ENCODE measurements around the gene POLR3G.

POLR3G gene

GRCh38 chr5:90518661-90519060, 44.0 kb downstream of the POLR3G start:
- in situ Hi-C loops (cut with MboI; ENCODE audit: low sequenced_read_pairs, unreplicated experiment), result no loop called here
- DNase-seq (ENCODE audit: low spot score), result no peak
- no peak for TF ChIP-seq CTCF (IDR thresholded peaks at IDR 0.05; ENCODE audit: borderline replicate concordance, control extremely low read depth, extremely low read depth, insufficient read depth, missing control alignments)

DNA sequence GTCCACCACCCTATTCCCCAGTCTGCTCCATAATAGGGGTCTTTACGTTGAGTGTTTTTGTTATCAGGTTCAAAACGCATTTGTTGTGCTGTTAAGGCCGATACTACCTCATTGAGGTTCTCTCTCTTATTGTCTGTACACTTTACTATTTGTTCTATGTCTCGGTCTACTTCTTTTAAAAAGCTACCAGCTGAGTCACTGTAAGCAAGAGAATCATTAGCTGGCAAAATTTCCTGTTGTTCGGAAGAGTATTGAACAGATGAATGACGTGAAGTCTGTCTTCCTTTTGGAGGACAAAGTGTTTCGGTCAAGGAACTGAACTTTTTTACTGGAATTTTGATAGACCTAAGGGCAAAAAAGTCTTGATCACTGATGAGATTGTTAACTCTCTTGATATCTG, 44.4 kb downstream of the POLR3G start:
- no peak for TF ChIP-seq CTCF (IDR thresholded peaks at IDR 0.05; ENCODE audit: borderline replicate concordance, control extremely low read depth, extremely low read depth, insufficient read depth, missing control alignments)
- in situ Hi-C loops (cut with MboI; ENCODE audit: low sequenced_read_pairs, unreplicated experiment), result no loop called here
- DNase-seq (ENCODE audit: low spot score), result no peak

DNA sequence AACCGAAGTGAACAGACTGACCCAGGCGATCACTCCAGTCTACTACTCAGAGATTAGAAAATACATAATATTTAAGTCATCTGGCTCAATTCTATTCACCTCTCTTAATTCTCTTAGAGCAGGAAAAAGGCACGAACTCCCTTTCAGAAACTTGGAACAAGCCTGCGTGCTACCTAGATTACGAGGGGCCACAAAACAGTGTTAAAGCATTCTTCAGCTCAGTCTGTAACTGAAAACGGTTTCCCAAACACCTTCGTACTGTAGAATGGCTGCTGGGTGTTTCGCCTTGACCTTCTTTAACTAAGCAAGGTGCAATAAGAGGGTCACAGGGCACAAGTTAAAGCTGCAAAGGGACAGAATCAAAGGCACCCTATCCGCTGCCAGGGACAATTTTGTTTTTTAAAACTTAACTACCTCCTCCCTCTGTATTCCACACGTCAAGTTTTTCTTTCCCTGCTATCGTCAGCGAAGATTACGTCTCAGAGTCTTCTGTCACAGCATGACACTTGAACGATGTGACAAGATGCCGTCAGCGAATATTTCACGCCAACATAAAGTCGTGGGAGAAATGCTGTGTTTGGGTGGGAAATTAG, 54.0 kb downstream of the POLR3G start:
- DNase-seq (ENCODE audit: low spot score), result no peak
- TF ChIP-seq CTCF (IDR thresholded peaks at IDR 0.05; ENCODE audit: borderline replicate concordance, control extremely low read depth, extremely low read depth, insufficient read depth, missing control alignments), result no peak
- in situ Hi-C loops (cut with MboI; ENCODE audit: low sequenced_read_pairs, unreplicated experiment), result no loop called here

DNA sequence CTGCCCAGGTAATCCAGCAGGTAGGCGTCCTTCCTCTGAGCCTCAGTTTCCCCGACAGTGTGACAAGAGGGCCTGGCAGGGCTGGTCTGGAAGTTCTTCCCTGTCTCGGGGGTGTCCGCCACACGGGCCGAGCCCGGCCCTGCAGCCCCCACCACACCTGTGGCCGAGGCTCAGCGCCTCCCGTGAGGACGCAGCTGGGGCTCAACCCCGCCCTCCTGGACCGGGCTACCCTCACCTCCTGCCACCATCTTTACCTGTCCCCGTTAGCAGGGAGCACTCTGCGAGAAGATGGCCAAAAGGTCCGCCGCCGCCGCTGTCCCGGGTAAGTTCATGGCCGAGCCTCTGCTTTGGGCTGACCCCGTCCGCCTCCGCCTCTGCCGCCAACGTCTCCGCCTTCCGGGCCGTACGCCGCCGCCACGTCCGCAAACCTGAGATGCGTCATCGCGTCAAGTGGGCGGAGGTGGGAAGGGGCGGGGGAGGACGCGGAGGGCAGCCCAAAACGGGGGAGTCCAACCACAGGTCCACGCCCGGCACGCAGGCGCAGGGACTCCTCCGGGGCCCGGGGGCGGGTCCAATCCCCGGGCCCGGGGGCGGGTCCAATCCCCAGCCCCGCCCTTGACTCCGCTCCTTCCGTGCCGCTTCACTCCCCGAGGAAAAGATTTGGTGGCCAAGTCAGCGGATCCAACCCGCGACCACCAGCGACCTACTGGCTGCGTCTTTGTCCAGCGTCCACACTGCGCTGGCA, 54.7 kb downstream of the POLR3G start, which contains the start of gene LYSMD3:
Gene LYSMD3 (minus strand): TSS at position 391 of the 745 bp plus-strand sequence. CDS start 4,295 bp downstream, outside the sequence.
- no peak for TF ChIP-seq CTCF (IDR thresholded peaks at IDR 0.05; ENCODE audit: borderline replicate concordance, control extremely low read depth, extremely low read depth, insufficient read depth, missing control alignments)
- in situ Hi-C loops (cut with MboI; ENCODE audit: low sequenced_read_pairs, unreplicated experiment), result no loop called here
- DNase-seq (ENCODE audit: low spot score), result peak; percentile 97

DNA sequence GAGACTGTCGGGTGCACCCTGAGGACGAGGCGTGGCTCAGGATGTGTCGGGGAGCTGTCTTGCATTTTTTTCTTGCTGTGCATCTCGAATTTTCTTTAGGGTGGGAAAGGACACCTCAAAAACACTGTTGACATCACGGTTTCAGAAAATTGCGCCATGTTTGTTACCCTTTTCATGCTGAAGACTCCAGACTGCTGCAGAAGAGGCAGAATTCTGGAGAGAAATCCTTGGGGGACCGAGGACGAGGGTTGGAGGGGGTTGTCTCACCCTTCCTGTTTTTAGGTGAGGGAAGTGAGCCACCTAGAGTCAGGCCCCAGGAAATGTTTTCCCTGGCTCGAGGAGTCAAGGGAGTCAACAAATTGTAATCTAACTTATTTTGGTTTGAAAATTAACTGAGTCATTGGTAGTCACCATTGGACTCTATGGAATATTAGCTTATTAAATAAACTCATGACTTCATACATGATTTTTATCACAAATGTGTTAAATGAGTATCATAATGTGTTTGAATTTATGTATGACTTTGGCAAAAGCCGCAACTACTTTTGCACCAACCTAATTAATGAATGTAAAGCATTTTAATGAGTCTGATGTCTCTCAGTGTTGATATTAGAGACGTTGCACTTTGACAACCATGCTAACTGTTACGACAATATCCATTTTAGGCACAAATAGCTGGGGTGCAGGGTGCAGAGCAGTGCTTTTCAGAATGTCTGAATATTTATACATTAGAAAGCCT, 55.4 kb downstream of the POLR3G start:
- DNase-seq (ENCODE audit: low spot score), result peak; percentile 57
- TF ChIP-seq CTCF (IDR thresholded peaks at IDR 0.05; ENCODE audit: borderline replicate concordance, control extremely low read depth, extremely low read depth, insufficient read depth, missing control alignments), result peak; percentile 81
- in situ Hi-C loops (cut with MboI; ENCODE audit: low sequenced_read_pairs, unreplicated experiment), result no loop called here

DNA sequence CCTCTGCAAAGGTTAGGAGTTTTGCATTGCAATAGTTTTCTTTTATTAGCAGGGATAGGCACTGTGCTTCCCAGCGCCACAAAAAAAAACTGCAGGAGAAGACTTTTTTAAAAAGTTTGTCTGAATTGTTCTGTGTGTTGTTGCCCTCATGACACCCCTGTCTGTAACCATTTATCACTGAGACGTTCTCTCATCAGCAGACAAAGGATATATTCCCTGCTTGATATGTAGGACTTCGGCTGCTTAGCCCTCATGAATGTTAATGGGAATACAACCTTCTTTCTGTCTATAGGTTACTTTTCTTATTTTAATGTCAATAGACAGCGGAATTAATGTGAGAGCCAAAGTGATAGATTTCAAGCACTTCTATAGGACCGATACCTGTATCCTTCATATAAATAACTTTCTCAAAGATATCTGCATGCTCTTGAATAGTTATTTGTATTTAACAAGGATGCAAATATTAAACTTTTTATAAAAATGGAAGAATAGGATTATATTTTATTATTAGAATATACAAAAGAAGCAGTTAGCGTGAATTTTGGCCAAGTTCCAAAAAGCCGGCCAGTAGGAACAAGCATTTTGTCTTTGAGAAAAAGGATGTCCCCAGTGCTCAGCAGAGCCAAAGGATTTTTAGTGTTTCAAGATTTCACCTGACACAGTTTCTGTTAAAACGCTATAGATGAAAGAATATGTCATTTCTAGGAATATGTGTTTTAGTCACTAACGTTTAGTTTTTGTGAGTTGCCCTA, 56.2 kb downstream of the POLR3G start:
- no peak for TF ChIP-seq CTCF (IDR thresholded peaks at IDR 0.05; ENCODE audit: borderline replicate concordance, control extremely low read depth, extremely low read depth, insufficient read depth, missing control alignments)
- no peak for DNase-seq (ENCODE audit: low spot score)
- in situ Hi-C loops (cut with MboI; ENCODE audit: low sequenced_read_pairs, unreplicated experiment), result no loop called here
